GM12892 (cell line): Measurements from ENCODE around the gene DENND1A.

Source experiments
- POLR2A ChIP-seq: IDR thresholded peaks from 2 replicates; pipeline ENCODE4 v1.6.1; 2011; ENCODE audit warnings: low read depth, low read length, control low read depth
- POLR2AphosphoS5 ChIP-seq: IDR thresholded peaks from 2 replicates; pipeline ENCODE4 v1.6.1; 2011; ENCODE audit warnings: low read depth, low read length, control low read depth

GRCh38 chr9:123686829-123687192, 243.1 kb downstream of the DENND1A start:
- no peak for TF ChIP-seq POLR2AphosphoS5
- no peak for TF ChIP-seq POLR2A
